NCI-H446 treated with DMSO at 0.1 percent for 48 hours (cell line): Measurements from ENCODE around the gene ZNF511.

Source experiments
- DNase-seq: peaks from one replicate; lab custom pipeline; 2025; lab: John Stamatoyannopoulos, UW

The ZNF511 gene

GRCh38 chr10:133353988-133354605 lies 45.4 kb downstream of the ZNF511 start:
- no peak for DNase-seq

GRCh38 chr10:133354672-133355240 lies 46.0 kb downstream of the ZNF511 start:
- no peak for DNase-seq

GRCh38 chr10:133355266-133355665 lies 46.6 kb downstream of the ZNF511 start:
- DNase-seq = no peak

GRCh38 chr10:133355991-133356390 lies 47.3 kb downstream of the ZNF511 start:
- DNase-seq = no peak

GRCh38 chr10:133356549-133357284 lies 48.0 kb downstream of the ZNF511 start:
- no peak for DNase-seq

- DNase-seq = no peak
Observed at GRCh38 chr10:133357285-133358161, 48.8 kb downstream of the ZNF511 start, which contains the start of gene FUOM. FUOM (minus strand) TSS chr10:133358019; CDS start chr10:133358007, 12 bp downstream.

- no peak for DNase-seq
Observed at GRCh38 chr10:133358162-133358924, 49.6 kb downstream of the ZNF511 start.

GRCh38 chr10:133358925-133359310 lies 50.2 kb downstream of the ZNF511 start:
- no peak for DNase-seq

- DNase-seq = no peak
Observed at GRCh38 chr10:133359554-133359971, 50.8 kb downstream of the ZNF511 start.

GRCh38 chr10:133359972-133360610 lies 51.4 kb downstream of the ZNF511 start:
- DNase-seq = no peak

GRCh38 chr10:133361227-133361626 lies 52.5 kb downstream of the ZNF511 start:
- no peak for DNase-seq

GRCh38 chr10:133361773-133362441 lies 53.2 kb downstream of the ZNF511 start:
- no peak for DNase-seq
